HepG2 (cell line): Measurements from ENCODE around the gene HINFP. TPM values are rescaled to one million over a fixed set of nuclear protein-coding genes. Genes with fewer than 3 reads are reported as not detected.

Source experiments
- ATAC-seq: fragments of 200-7000 bp; cut with Tn5 transposase; 3 replicates; pipeline ENCODE4 v1.9.1; 2020; ENCODE audit warnings: mild to moderate bottlenecking, moderate library complexity
- BruUV-seq: library from RNA; stranded (reverse); fragments of 400-500 nt; replicated peaks from 2 replicates; lab custom pipeline; 2021; lab: Mats Ljungman, UMichigan
- CTCF ChIA-PET: fragments of 300-600 bp; formaldehyde crosslinking; extraction: SDS; loops from one replicate; lab custom pipeline; 2021; ENCODE audit warnings: low total read pairs, inconsistent platforms, low intra/inter-chr PET ratio; lab: Yijun Ruan, JAX
- POLR2A ChIA-PET: fragments of 350-600 bp; sonication (Branson Sonifier 250); formaldehyde crosslinking; loops from one replicate; lab custom pipeline; 2020; ENCODE audit warnings: antibody characterized with exemption, inconsistent platforms; lab: Yijun Ruan, JAX
- DNase-seq: peaks from one replicate; pipeline ENCODE4 v3.0.0-alpha.2; 2015; ENCODE audit warnings: low spot score
- FAIRE-seq: peaks from 3 replicates; lab custom pipeline; 2011; peaks lifted over from hg19 to GRCh38; lab: Jason Lieb, UNC
- H2AFZ ChIP-seq: one replicate; pipeline ENCODE4 v1.6.1; 2011; ENCODE audit warnings: low read length, inconsistent platforms
- H3K27ac ChIP-seq: fragments of 300-600 bp; 3 replicates; pipeline ENCODE4 v1.8.0; 2011; ENCODE audit warnings: mixed run types, mild to moderate bottlenecking, mixed read lengths, low read length, inconsistent platforms; ENCODE audit not compliant: insufficient read depth; ENCODE audit errors: extremely low read length
- H3K27me3 ChIP-seq, 2 experiments: fragments of 200-600 bp in 1 of 2; 2 replicates in 1 of 2; 3 replicates in 1 of 2; pipeline versions ENCODE4 v1.6.0 to v1.8.0; 2011; ENCODE audit warnings: low read length in 2 of 2, mild to moderate bottlenecking in 2 of 2, moderate library complexity in 2 of 2, inconsistent platforms in 1 of 2; ENCODE audit not compliant: insufficient read depth in 2 of 2, control insufficient read depth in 1 of 2
- H3K36me3 ChIP-seq, 2 experiments: fragments of 200-600 bp in 1 of 2; replicated peaks in 1 of 2; 2 replicates in 1 of 2; 3 replicates in 1 of 2; pipeline versions ENCODE4 v1.5.1 to v1.8.0; 2011; ENCODE audit warnings: low read length in 2 of 2, inconsistent platforms in 1 of 2; ENCODE audit not compliant: insufficient read depth in 2 of 2, control insufficient read depth in 1 of 2
- H3K4me1 ChIP-seq: 2 replicates; pipeline ENCODE4 v1.5.1; 2012; ENCODE audit warnings: low read length, inconsistent platforms; ENCODE audit not compliant: insufficient read depth
- H3K4me2 ChIP-seq: 2 replicates; pipeline ENCODE4 v1.6.0; 2011; ENCODE audit warnings: low read depth, low read length, inconsistent platforms
- H3K4me3 ChIP-seq, 3 experiments: fragments of 200-600 bp in 1 of 3; sonication (generic), shearing (Covaris generic) in 1 of 3; replicated peaks in 1 of 3; 2 replicates each; pipeline ENCODE4 v1.5.1; 2011 to 2016; ENCODE audit warnings: low read length in 3 of 3, inconsistent platforms in 2 of 3, low read depth in 2 of 3, mild to moderate bottlenecking in 2 of 3, control low read depth in 1 of 3, mixed read lengths in 1 of 3; ENCODE audit not compliant: insufficient read depth in 1 of 3
- H3K79me2 ChIP-seq: one replicate; pipeline ENCODE4 v1.6.1; 2011; ENCODE audit warnings: low read length, inconsistent platforms; ENCODE audit not compliant: insufficient read depth
- H3K9ac ChIP-seq: 2 replicates; pipeline ENCODE4 v1.6.0; 2011; ENCODE audit warnings: mild to moderate bottlenecking, low read depth, low read length, inconsistent platforms; ENCODE audit not compliant: insufficient read depth
- H3K9me3 ChIP-seq: 2 replicates; pipeline ENCODE4 v1.5.1; 2012; ENCODE audit warnings: mild to moderate bottlenecking, low read length
- H4K20me1 ChIP-seq: 2 replicates; pipeline ENCODE4 v1.6.0; 2011; ENCODE audit warnings: inconsistent platforms, mild to moderate bottlenecking, low read length, moderate library complexity; ENCODE audit not compliant: insufficient read depth
- AGO2 ChIP-seq: fragments of 200-400 bp; formaldehyde crosslinking; optimal IDR thresholded peaks from 2 replicates; pipeline ENCODE3; 2017; ENCODE audit warnings: mild to moderate bottlenecking, low read depth, low read length, moderate library complexity
- CREM ChIP-seq, 2 experiments: sonication (generic) in 1 of 2; formaldehyde crosslinking in 1 of 2; IDR thresholded peaks; 2 replicates each; pipeline versions ENCODE4 v1.4.0 to v1.6.1; 2016 to 2020; ENCODE audit warnings: antibody characterized with exemption in 1 of 2, mild to moderate bottlenecking in 1 of 2, missing genetic modification reagents in 1 of 2
- MIER2 ChIP-seq: IDR thresholded peaks from 2 replicates; pipeline ENCODE4 v1.6.1; 2016; ENCODE audit warnings: missing biosample characterization, missing genetic modification reagents
- ZNF660 ChIP-seq: sonication (generic); formaldehyde crosslinking; IDR thresholded peaks from 2 replicates; pipeline ENCODE4 v1.5.1; 2020; ENCODE audit warnings: mild to moderate bottlenecking, low read depth, missing genetic modification reagents, borderline replicate concordance
- ZNF879 ChIP-seq: sonication (generic); formaldehyde crosslinking; IDR thresholded peaks from 2 replicates; pipeline ENCODE4 v1.8.1; 2023; ENCODE audit warnings: missing genetic modification reagents
- WGBS: methylation state at CpG from one replicate; pipeline ENCODE4 v1.1.6; 2017; ENCODE audit warnings: low lambda C conversion rate; 5-methylcytosine and 5-hydroxymethylcytosine counted together
- in situ Hi-C: cut with HindIII; loops from 2 replicates; pipeline ENCODE4 v1.10.0; 2017; ENCODE audit warnings: low pct_unique_long_range_greater_than_20kb; ENCODE audit not compliant: extremely low pct_ligation_motif_present
- intact Hi-C: fragments of 100-400 bp; cut with micrococcal nuclease; formaldehyde crosslinking; loops from one replicate; pipeline ENCODE4 v1.10.0; 2022; ENCODE audit not compliant: unreplicated experiment
- polyA plus RNA-seq, 8 experiments: library from polyadenylated mRNA; depleted of rRNA in 3 of 8; stranded (reverse) in 7 of 8; unstranded in 1 of 8; fragments of >200 nt; fragmentation: Illumina TruSeq in 4 of 8; extraction: Trizol in 4 of 8; gene quantifications; 2 replicates each; pipeline versions ENCODE4 v1.2.1 to v1.2.3, GENCODE V29; 2011 to 2016; ENCODE audit warnings: low read depth in 4 of 8, missing spikeins in 1 of 8, mixed read lengths in 1 of 8; ENCODE audit not compliant: insufficient read depth in 1 of 8
- total RNA-seq, 5 experiments: library from RNA; depleted of rRNA; stranded (reverse); fragments of >200 nt; fragmentation: Illumina TruSeq; extraction: Trizol; gene quantifications; 2 replicates each; pipeline ENCODE4 v1.2.3, GENCODE V29; 2016; ENCODE audit warnings: low read depth in 1 of 5
- TF ChIP-seq, protein P1 (sequence below): sonication (generic); formaldehyde crosslinking; IDR thresholded peaks from 2 replicates; pipeline ENCODE4 v1.4.0; 2020; ENCODE audit warnings: missing genetic modification reagents; ENCODE audit errors: not compliant biosample characterization
- TF ChIP-seq, protein P2 (sequence below): sonication (generic); formaldehyde crosslinking; IDR thresholded peaks from 2 replicates; pipeline ENCODE4 v1.5.0; 2020; ENCODE audit warnings: missing genetic modification reagents, mild to moderate bottlenecking, borderline replicate concordance
- TF ChIP-seq, protein P3 (sequence below): IDR thresholded peaks from 2 replicates; pipeline ENCODE4 v1.6.1; 2018; ENCODE audit warnings: missing genetic modification reagents

Gene HINFP
- total and polyA plus RNA-seq, 2 of the 13 experiments (the other 11 are each of a cell fraction or from before 2014, with no cell fraction given), result 15.1 to 21.4 TPM

DNA sequence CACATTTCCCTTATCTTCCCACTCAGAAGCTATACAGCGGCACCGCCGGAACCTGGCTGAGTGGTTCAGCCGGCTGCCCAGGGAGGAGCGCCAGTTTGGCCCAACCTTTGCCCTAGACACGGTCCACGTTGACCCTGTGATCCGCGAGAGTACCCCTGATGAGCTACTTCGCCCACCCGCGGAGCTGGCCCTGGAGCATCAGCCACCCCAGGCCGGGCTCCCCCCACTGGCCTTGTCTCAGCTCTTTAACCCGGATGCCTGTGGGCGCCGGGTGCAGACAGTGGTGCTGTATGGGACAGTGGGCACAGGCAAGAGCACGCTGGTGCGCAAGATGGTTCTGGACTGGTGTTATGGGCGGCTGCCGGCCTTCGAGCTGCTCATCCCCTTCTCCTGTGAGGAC is 52.1 kb downstream of the HINFP start:
- DNase-seq (no peak), FAIRE-seq (no peak), ATAC-seq (no peak)
- ChIA-PET CTCF (no interaction called here), POLR2A (no interaction called here)
- TF ChIP-seq, protein P1, sequence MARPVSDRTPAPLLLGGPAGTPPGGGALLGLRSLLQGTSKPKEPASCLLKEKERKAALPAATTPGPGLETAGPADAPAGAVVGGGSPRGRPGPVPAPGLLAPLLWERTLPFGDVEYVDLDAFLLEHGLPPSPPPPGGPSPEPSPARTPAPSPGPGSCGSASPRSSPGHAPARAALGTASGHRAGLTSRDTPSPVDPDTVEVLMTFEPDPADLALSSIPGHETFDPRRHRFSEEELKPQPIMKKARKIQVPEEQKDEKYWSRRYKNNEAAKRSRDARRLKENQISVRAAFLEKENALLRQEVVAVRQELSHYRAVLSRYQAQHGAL, result no peak
- TF ChIP-seq, protein P2, sequence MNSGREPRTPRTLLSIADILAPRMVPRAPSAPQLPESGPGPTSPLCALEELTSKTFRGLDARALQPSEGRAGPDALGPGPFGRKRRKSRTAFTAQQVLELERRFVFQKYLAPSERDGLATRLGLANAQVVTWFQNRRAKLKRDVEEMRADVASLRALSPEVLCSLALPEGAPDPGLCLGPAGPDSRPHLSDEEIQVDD (CRISPR knock-in tag), result no peak
- no peak for TF ChIP-seq ZNF879 (CRISPR knock-in tag)
- TF ChIP-seq MIER2 (CRISPR knock-in tag), result no peak
- TF ChIP-seq, protein P3, sequence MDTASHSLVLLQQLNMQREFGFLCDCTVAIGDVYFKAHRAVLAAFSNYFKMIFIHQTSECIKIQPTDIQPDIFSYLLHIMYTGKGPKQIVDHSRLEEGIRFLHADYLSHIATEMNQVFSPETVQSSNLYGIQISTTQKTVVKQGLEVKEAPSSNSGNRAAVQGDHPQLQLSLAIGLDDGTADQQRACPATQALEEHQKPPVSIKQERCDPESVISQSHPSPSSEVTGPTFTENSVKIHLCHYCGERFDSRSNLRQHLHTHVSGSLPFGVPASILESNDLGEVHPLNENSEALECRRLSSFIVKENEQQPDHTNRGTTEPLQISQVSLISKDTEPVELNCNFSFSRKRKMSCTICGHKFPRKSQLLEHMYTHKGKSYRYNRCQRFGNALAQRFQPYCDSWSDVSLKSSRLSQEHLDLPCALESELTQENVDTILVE (CRISPR knock-in tag), result no peak
- no peak for TF ChIP-seq ZNF660 (CRISPR knock-in tag)
- TF ChIP-seq CREM (IDR thresholded peaks at IDR 0.05), result no peak
- TF ChIP-seq CREM (CRISPR knock-in tag; IDR thresholded peaks at IDR 0.05), result no peak
- TF ChIP-seq AGO2, result peak; percentile 63
- no peak overlapping the region for H3K27ac ChIP-seq
- no peaks in the 10 kb centered on the region for H4K20me1 ChIP-seq
- H3K9ac ChIP-seq, result no peak overlapping the region
- no peaks in the 10 kb centered on the region for H3K79me2 ChIP-seq
- WGBS, result 95% methylated on average over 13 of the region's 21 CpGs
- BruUV-seq, result no TSS peak
- H3K4me2 ChIP-seq, result no peak overlapping the region
- intact Hi-C loops, result no loop called here
- H3K4me1 ChIP-seq, result peaks cover 12% of the 10 kb centered on the region
- peaks cover 3 to 10% of the 10 kb centered on the region in 2 experiments; a peak in 3 of 5 replicates for H3K36me3 ChIP-seq
- H3K9me3 ChIP-seq, result no peaks in the 10 kb centered on the region
- no peak overlapping the region for H2AFZ ChIP-seq
- in situ Hi-C loops, result no loop called here
- H3K4me3 ChIP-seq, result no peak overlapping the region
- H3K27me3 ChIP-seq, result no peaks in the 10 kb centered on the region; a peak in 1 of 5 replicates
